Fibroblast of lung (primary cell): ENCODE measurements around the gene STPG2.

Experiments
- CTCF ChIP-seq, 2 donors: IDR thresholded peaks in 1 of 2; conservative IDR thresholded peaks in 1 of 2; 1 replicate in 1 of 2; 2 replicates in 1 of 2; pipeline ENCODE4 v1.5.1; 2011 to 2012; ENCODE audit warnings: low read length in 2 of 2, control low read depth in 1 of 2, inconsistent platforms in 1 of 2, low read depth in 1 of 2, mild to moderate bottlenecking in 1 of 2
- EZH2 ChIP-seq: IDR thresholded peaks from 2 replicates; pipeline ENCODE4 v1.5.1; 2012; ENCODE audit warnings: low read length, control low read depth, mild to moderate bottlenecking; ENCODE audit errors: missing control alignments

GRCh38 chr4:98185279-98185678 is 42.0 kb upstream of the STPG2 start:
- TF ChIP-seq EZH2: no peak
- TF ChIP-seq CTCF (conservative IDR thresholded peaks at IDR 0.05 in 1 of 2, IDR thresholded peaks at IDR 0.05 in 1 of 2; ENCODE audit: low read depth in 1 of 2, low read length in 2 of 2): no peak
